NT2/D1 (cell line): Measurements from ENCODE around the gene PPP1R7.

ENCODE experiments used
- SUZ12 ChIP-seq: IDR thresholded peaks from 2 replicates; pipeline ENCODE4 v1.6.1; 2011; ENCODE audit not compliant: insufficient read length, insufficient read depth; ENCODE audit errors: extremely low read depth
- YY1 ChIP-seq: IDR thresholded peaks from 2 replicates; pipeline ENCODE4 v1.6.1; 2011; ENCODE audit not compliant: insufficient read length, insufficient read depth
- ZNF274 ChIP-seq: IDR thresholded peaks from 2 replicates; pipeline ENCODE4 v1.6.1; 2011; ENCODE audit warnings: mild to moderate bottlenecking, low read depth, low read length

- TF ChIP-seq SUZ12, result no peak
- no peak for TF ChIP-seq YY1
- no peak for TF ChIP-seq ZNF274
These were observed 18.7 kb upstream of the PPP1R7 start for GRCh38 chr2:241131531-241131930.
